ENCODE measurements around the gene ADCK1.

Gene ADCK1

DNA sequence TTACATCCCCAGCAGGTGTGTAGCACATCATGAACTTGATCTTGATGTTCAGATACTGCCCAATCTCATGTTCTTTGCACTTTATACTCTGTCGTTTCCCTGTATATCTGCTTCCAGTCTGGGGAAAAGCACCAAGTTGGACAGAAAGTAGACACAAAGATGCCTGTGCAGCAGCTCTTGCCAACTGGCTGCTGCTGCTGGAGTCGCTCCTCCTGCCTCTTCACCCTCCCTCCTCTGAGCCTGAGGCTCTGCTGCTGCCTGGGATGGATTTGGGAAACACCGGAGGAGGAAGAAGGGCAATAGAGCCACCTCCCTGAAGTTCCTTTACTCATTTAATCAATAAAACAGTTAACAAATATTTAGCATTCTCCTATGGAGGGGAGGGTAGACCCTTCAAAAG, 32.4 kb downstream of the ADCK1 start:
- Histone ChIP-seq H3K36me3 (ENCODE audit: control insufficient read depth in 5 of 5, insufficient read depth in 5 of 5, low read length in 5 of 5) (peaks cover 9 to 52% (median 25%) of the 10 kb centered on the region in 5 donors), H3K27ac (ENCODE audit: low read depth, low read length) (no peak overlapping the region)

DNA sequence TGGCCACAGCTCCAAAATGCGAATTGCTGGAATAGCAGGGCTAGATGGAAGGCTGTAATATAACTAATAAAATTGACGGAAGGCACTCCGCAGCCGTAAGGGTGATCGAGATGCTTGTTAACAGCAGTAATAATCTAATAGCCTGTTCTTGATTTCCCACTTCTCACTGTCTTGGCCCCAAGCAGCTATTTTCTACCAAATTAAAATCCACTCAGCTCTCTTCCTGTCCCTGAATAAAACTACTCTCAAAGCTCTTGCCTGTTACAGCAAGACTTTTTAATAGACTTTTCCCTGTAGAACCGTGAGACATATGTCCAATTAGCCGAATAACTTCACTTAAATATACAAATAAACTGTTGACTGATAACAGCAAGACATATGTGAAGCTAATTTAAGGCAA, 38.0 kb downstream of the ADCK1 start:
- no peaks in the 10 kb centered on the region for H3K9me3 ChIP-seq (ENCODE audit: control insufficient read depth in 5 of 5, low read length in 5 of 5)
- H3K4me1 ChIP-seq (ENCODE audit: control insufficient read depth in 5 of 5, insufficient read depth in 5 of 5, low read length in 5 of 5), result no peaks in the 10 kb centered on the region
- no peak overlapping the region for H3K9ac ChIP-seq (ENCODE audit: low read length in 5 of 5)
- peaks cover 3 to 37% (median 7%) of the 10 kb centered on the region in 5 donors for H3K36me3 ChIP-seq (ENCODE audit: control insufficient read depth in 5 of 5, insufficient read depth in 5 of 5, low read length in 5 of 5)
- H3K4me3 ChIP-seq (ENCODE audit: low read depth in 1 of 5, low read length in 5 of 5), result no peak overlapping the region
- H3K27ac ChIP-seq (ENCODE audit: low read depth, low read length), result no peak overlapping the region
- H3K27me3 ChIP-seq (ENCODE audit: control insufficient read depth in 5 of 5, insufficient read depth in 4 of 5, low read length in 5 of 5), result no peaks in the 10 kb centered on the region

More for the DNA sequence above, 32.4 kb downstream of the ADCK1 start:
- Histone ChIP-seq H3K4me3 (ENCODE audit: low read depth in 1 of 5, low read length in 5 of 5) (no peak overlapping the region), H3K27me3 (ENCODE audit: control insufficient read depth in 5 of 5, insufficient read depth in 4 of 5, low read length in 5 of 5) (no peaks in the 10 kb centered on the region), H3K9me3 (ENCODE audit: control insufficient read depth in 5 of 5, low read length in 5 of 5) (no peaks in the 10 kb centered on the region), H3K9ac (ENCODE audit: low read length in 5 of 5) (no peak overlapping the region), H3K4me1 (ENCODE audit: control insufficient read depth in 5 of 5, insufficient read depth in 5 of 5, low read length in 5 of 5) (no peaks in the 10 kb centered on the region)

DNA sequence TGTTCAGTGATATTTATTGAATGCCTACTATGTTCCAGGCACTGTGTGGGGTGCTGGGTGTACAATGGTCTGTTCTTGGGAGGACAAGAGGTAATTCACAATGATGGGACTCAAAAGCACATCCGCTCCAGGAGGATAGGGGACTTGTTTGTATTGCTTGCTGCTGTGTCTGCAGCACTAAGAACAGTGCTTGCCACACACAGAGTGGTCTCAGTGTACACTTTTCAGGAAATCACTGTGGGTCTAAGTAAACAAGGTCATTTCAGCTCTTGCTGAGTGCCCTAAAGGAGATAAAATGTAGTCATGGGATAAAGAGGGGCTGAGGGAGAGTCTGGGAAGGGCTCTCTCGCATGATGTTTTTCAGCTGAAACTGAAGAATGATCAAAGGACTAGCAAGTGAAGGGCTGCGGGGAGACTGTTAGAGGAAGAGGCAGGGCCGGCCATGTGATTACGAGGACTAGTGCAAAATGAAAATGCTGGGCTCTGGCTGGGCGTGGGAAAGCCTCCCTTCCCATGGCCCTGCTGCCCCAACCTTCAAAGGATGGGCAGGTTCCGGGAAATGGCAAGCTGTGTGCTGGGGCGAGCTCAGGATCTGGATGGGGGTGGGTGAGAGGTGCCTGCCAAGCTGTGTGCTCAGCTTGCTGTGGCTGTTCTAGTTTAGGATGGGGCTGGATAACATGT, 39.1 kb downstream of the ADCK1 start:
- no peaks in the 10 kb centered on the region for H3K27me3 ChIP-seq (ENCODE audit: control insufficient read depth in 5 of 5, insufficient read depth in 4 of 5, low read length in 5 of 5)
- no peaks in the 10 kb centered on the region for H3K4me1 ChIP-seq (ENCODE audit: control insufficient read depth in 5 of 5, insufficient read depth in 5 of 5, low read length in 5 of 5)
- H3K27ac ChIP-seq (ENCODE audit: low read depth, low read length), result no peak overlapping the region
- H3K9me3 ChIP-seq (ENCODE audit: control insufficient read depth in 5 of 5, low read length in 5 of 5), result no peaks in the 10 kb centered on the region
- peaks cover 3 to 32% (median 7%) of the 10 kb centered on the region in 5 donors for H3K36me3 ChIP-seq (ENCODE audit: control insufficient read depth in 5 of 5, insufficient read depth in 5 of 5, low read length in 5 of 5)
- no peak overlapping the region for H3K9ac ChIP-seq (ENCODE audit: low read length in 5 of 5)
- H3K4me3 ChIP-seq (ENCODE audit: low read depth in 1 of 5, low read length in 5 of 5), result no peak overlapping the region

DNA sequence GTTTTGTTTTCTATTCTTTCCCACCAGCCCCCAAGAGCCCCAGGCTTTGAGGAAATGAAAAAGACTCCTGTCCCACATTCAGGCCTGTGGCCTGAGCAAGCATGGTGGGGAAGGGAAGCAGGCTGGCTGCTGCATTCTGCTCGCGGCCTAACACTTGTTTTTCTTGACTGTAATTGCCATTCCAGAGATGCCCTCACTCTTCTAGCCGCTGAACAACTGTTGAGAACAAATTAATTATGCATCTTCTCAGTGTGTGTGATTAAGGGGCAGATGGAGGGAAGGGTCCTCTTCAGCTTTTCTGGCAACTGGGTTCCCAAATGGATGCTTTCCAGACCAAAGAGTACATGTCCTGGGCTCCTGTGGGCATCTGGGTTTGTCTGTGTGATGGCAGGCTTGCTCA, 43.3 kb downstream of the ADCK1 start:
- no peaks in the 10 kb centered on the region for H3K27me3 ChIP-seq (ENCODE audit: control insufficient read depth in 5 of 5, insufficient read depth in 4 of 5, low read length in 5 of 5)
- no peak overlapping the region for H3K27ac ChIP-seq (ENCODE audit: low read depth, low read length)
- no peaks in the 10 kb centered on the region for H3K9me3 ChIP-seq (ENCODE audit: control insufficient read depth in 5 of 5, low read length in 5 of 5)
- peaks cover 0 to 7% (median 0%) of the 10 kb centered on the region in 5 donors for H3K36me3 ChIP-seq (ENCODE audit: control insufficient read depth in 5 of 5, insufficient read depth in 5 of 5, low read length in 5 of 5)
- no peak overlapping the region for H3K9ac ChIP-seq (ENCODE audit: low read length in 5 of 5)
- no peak overlapping the region for H3K4me3 ChIP-seq (ENCODE audit: low read depth in 1 of 5, low read length in 5 of 5)
- peaks cover 0 to 7% (median 4%) of the 10 kb centered on the region in 5 donors for H3K4me1 ChIP-seq (ENCODE audit: control insufficient read depth in 5 of 5, insufficient read depth in 5 of 5, low read length in 5 of 5)

DNA sequence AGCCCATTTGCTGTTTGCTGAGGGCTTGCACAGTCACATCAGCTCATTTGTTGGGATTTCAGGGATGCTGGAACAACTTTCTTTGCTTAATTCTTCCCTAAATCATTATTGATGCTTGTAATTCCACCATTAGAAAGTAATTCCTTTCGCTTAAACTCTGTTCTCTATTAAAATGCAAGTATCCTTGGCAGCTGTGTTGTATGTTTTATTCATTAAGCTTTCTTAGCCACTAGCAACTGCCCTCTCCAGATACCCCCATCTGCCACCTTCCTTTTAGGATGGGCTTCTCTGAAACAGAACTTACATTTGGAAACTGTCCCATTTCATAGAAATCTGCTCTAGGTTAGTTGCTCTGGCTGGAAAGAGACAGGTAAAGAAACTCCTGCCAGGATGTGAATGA, 43.7 kb downstream of the ADCK1 start:
- H3K9ac ChIP-seq (ENCODE audit: low read length in 5 of 5), result no peak overlapping the region
- H3K36me3 ChIP-seq (ENCODE audit: control insufficient read depth in 5 of 5, insufficient read depth in 5 of 5, low read length in 5 of 5), result peaks cover 0 to 5% (median 0%) of the 10 kb centered on the region in 5 donors
- H3K27me3 ChIP-seq (ENCODE audit: control insufficient read depth in 5 of 5, insufficient read depth in 4 of 5, low read length in 5 of 5), result no peaks in the 10 kb centered on the region
- no peak overlapping the region for H3K4me3 ChIP-seq (ENCODE audit: low read depth in 1 of 5, low read length in 5 of 5)
- H3K9me3 ChIP-seq (ENCODE audit: control insufficient read depth in 5 of 5, low read length in 5 of 5), result no peaks in the 10 kb centered on the region
- peaks cover 0 to 7% (median 4%) of the 10 kb centered on the region in 5 donors for H3K4me1 ChIP-seq (ENCODE audit: control insufficient read depth in 5 of 5, insufficient read depth in 5 of 5, low read length in 5 of 5)
- H3K27ac ChIP-seq (ENCODE audit: low read depth, low read length), result no peak overlapping the region

DNA sequence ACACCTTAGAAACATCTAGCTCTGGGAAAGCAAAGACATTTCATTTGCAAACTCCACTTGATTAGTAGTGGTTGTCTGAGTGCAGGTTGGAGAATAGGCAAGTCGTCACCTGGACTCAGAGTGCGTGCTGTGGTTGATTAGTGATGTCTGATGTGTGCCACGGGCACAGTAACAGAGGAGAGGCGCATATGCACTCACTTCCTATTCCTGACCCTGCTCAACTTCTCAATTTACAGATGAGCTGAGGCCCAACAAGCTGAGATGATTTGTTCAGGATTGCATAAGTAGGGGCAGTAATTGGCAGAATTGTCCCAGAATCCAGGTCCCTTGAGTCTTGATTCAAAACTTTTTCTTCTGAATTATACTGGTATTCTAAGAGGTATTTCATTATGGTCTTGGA, 44.9 kb downstream of the ADCK1 start:
- Histone ChIP-seq H3K4me1 (ENCODE audit: control insufficient read depth in 5 of 5, insufficient read depth in 5 of 5, low read length in 5 of 5) (peaks cover 0 to 7% (median 4%) of the 10 kb centered on the region in 5 donors), H3K27ac (ENCODE audit: low read depth, low read length) (no peak overlapping the region)

DNA sequence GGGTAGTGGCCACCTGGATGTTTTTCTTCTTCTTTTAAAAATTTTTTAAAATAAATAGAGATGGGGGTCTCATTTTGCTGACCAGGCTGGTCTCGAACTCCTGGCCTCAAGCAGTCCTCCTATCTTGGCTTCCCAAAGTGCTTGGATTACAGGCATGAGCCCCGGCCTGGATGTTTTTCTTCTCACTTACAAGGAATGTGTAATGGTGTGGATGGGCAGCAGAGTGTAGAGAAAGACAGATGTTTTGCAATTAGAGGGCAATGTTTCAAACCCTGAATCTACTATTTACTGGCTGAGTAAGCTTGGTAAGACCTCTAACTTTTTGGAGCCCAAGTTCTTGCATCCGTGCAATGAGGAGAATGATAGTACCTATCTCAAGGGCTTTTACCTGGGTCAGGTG, 48.1 kb downstream of the ADCK1 start:
- no peaks in the 10 kb centered on the region for H3K27me3 ChIP-seq (ENCODE audit: control insufficient read depth in 5 of 5, insufficient read depth in 4 of 5, low read length in 5 of 5)
- no peak overlapping the region for H3K9ac ChIP-seq (ENCODE audit: low read length in 5 of 5)
- no peaks in the 10 kb centered on the region for H3K9me3 ChIP-seq (ENCODE audit: control insufficient read depth in 5 of 5, low read length in 5 of 5)
- H3K4me3 ChIP-seq (ENCODE audit: low read depth in 1 of 5, low read length in 5 of 5), result no peak overlapping the region
- H3K36me3 ChIP-seq (ENCODE audit: control insufficient read depth in 5 of 5, insufficient read depth in 5 of 5, low read length in 5 of 5), result no peaks in the 10 kb centered on the region
- H3K4me1 ChIP-seq (ENCODE audit: control insufficient read depth in 5 of 5, insufficient read depth in 5 of 5, low read length in 5 of 5), result peaks cover 0 to 7% (median 4%) of the 10 kb centered on the region in 5 donors
- no peak overlapping the region for H3K27ac ChIP-seq (ENCODE audit: low read depth, low read length)

More for the DNA sequence above, 44.9 kb downstream of the ADCK1 start:
- H3K9ac ChIP-seq (ENCODE audit: low read length in 5 of 5), result no peak overlapping the region
- H3K27me3 ChIP-seq (ENCODE audit: control insufficient read depth in 5 of 5, insufficient read depth in 4 of 5, low read length in 5 of 5), result no peaks in the 10 kb centered on the region
- H3K4me3 ChIP-seq (ENCODE audit: low read depth in 1 of 5, low read length in 5 of 5), result no peak overlapping the region
- peaks cover 0 to 3% (median 0%) of the 10 kb centered on the region in 5 donors for H3K36me3 ChIP-seq (ENCODE audit: control insufficient read depth in 5 of 5, insufficient read depth in 5 of 5, low read length in 5 of 5)
- H3K9me3 ChIP-seq (ENCODE audit: control insufficient read depth in 5 of 5, low read length in 5 of 5), result no peaks in the 10 kb centered on the region

DNA sequence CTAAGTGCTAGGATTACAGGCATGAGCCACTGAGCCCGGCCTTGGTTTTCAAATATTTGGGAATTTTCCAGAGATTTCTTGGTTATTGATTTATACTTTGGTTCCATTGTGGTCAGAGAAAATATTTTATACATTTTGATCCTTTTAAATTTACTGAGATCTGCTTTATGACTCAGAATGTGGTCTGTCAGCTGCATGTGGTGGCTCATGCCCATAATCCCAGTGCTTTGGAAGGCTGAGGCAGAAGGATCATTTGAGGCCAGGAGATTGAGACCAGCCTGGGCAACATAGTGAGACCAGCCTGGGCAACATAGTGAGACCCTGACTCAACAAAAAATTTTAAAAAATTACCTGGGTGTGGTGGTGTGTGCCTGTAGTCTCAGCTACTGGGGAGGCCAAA, 49.8 kb downstream of the ADCK1 start:
- no peaks in the 10 kb centered on the region for H3K9me3 ChIP-seq (ENCODE audit: control insufficient read depth in 5 of 5, low read length in 5 of 5)
- no peak overlapping the region for H3K9ac ChIP-seq (ENCODE audit: low read length in 5 of 5)
- no peak overlapping the region for H3K4me3 ChIP-seq (ENCODE audit: low read depth in 1 of 5, low read length in 5 of 5)
- H3K36me3 ChIP-seq (ENCODE audit: control insufficient read depth in 5 of 5, insufficient read depth in 5 of 5, low read length in 5 of 5), result no peaks in the 10 kb centered on the region
- no peaks in the 10 kb centered on the region for H3K27me3 ChIP-seq (ENCODE audit: control insufficient read depth in 5 of 5, insufficient read depth in 4 of 5, low read length in 5 of 5)
- H3K4me1 ChIP-seq (ENCODE audit: control insufficient read depth in 5 of 5, insufficient read depth in 5 of 5, low read length in 5 of 5), result peaks cover 0 to 13% (median 5%) of the 10 kb centered on the region in 5 donors
- no peak overlapping the region for H3K27ac ChIP-seq (ENCODE audit: low read depth, low read length)

DNA sequence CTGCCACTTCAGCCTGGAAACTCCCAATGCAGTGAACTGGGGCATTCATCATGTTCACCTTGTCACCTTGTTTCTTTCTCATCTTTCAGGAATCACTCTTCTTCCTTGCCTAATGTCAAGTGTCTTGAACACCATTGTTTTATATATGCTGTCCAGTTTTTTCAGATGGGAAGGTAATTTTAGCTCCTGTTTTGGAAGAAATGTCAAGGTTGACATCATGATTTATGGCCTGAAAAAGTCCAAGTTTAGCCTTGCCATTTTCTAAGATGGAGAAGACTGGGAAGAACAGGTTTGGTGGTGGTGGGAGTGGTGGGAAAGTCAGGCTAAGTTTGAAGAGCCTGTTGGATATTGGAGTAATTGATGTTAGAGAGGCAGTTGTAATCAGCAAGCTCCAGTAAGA, 54.0 kb downstream of the ADCK1 start:
- no peaks in the 10 kb centered on the region for H3K27me3 ChIP-seq (ENCODE audit: control insufficient read depth in 5 of 5, insufficient read depth in 4 of 5, low read length in 5 of 5)
- no peaks in the 10 kb centered on the region for H3K9me3 ChIP-seq (ENCODE audit: control insufficient read depth in 5 of 5, low read length in 5 of 5)

DNA sequence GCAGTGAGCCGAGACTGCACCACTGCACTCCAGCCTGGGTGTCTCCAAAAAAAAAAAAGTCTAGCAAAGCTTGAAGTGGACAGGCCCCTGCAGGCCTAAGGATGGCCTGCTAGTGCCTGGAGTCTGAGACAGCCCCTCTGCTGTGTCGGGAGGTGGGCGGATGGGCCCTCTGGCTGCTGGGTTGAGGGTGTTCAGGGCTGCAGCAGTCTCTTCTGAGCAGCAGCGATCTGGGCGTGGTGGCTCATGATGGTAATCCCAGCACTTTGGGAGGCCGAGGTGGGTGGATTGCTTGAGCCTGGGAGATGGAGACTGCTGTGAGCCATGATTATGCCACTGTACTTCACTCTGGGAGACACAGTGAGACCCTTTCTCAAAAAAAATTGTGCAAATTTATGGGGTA, 57.0 kb downstream of the ADCK1 start:
- no peaks in the 10 kb centered on the region for H3K27me3 ChIP-seq (ENCODE audit: control insufficient read depth in 5 of 5, insufficient read depth in 4 of 5, low read length in 5 of 5)
- no peak overlapping the region for H3K27ac ChIP-seq (ENCODE audit: low read depth, low read length)
- H3K4me1 ChIP-seq (ENCODE audit: control insufficient read depth in 5 of 5, insufficient read depth in 5 of 5, low read length in 5 of 5), result peaks cover 0 to 18% (median 5%) of the 10 kb centered on the region in 5 donors

More for the DNA sequence above, 54.0 kb downstream of the ADCK1 start:
- no peak overlapping the region for H3K9ac ChIP-seq (ENCODE audit: low read length in 5 of 5)
- H3K36me3 ChIP-seq (ENCODE audit: control insufficient read depth in 5 of 5, insufficient read depth in 5 of 5, low read length in 5 of 5), result peaks cover 0 to 2% (median 0%) of the 10 kb centered on the region in 5 donors
- peaks cover 0 to 18% (median 5%) of the 10 kb centered on the region in 5 donors for H3K4me1 ChIP-seq (ENCODE audit: control insufficient read depth in 5 of 5, insufficient read depth in 5 of 5, low read length in 5 of 5)
- no peak overlapping the region for H3K27ac ChIP-seq (ENCODE audit: low read depth, low read length)
- no peak overlapping the region for H3K4me3 ChIP-seq (ENCODE audit: low read depth in 1 of 5, low read length in 5 of 5)

More for the DNA sequence above, 57.0 kb downstream of the ADCK1 start:
- H3K9ac ChIP-seq (ENCODE audit: low read length in 5 of 5), result no peak overlapping the region
- H3K36me3 ChIP-seq (ENCODE audit: control insufficient read depth in 5 of 5, insufficient read depth in 5 of 5, low read length in 5 of 5), result peaks cover 0 to 20% (median 7%) of the 10 kb centered on the region in 5 donors
- no peaks in the 10 kb centered on the region for H3K9me3 ChIP-seq (ENCODE audit: control insufficient read depth in 5 of 5, low read length in 5 of 5)
- H3K4me3 ChIP-seq (ENCODE audit: low read depth in 1 of 5, low read length in 5 of 5), result no peak overlapping the region
